GM19438 (cell line): ENCODE data around the gene GBE1.

ENCODE experiments used
- ATAC-seq: cut with Tn5 transposase; IDR thresholded peaks from one replicate; pipeline ENCODE4 v1.9.1; 2021; ENCODE audit warnings: low read depth; ENCODE audit not compliant: unreplicated experiment

The GBE1 gene

DNA sequence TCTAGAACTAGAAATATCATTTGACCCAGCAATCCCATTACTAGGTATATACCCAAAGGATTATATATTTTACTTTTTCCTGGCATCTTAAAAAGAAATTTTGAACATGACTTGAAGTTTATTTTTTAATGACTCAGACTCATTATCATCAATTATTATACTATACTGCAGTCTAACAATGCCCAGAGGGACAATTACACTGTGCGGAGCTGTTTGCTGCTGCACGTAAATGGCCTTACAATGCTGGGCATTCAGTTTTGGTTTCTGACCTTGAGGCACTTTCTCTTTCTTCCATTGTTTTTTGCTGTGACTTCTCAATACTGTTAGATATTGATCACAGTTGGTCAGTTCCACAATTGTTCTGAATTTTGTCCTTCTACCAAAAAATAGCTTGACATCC is 128.8 kb downstream of the GBE1 start:
- ATAC-seq = no peak

DNA sequence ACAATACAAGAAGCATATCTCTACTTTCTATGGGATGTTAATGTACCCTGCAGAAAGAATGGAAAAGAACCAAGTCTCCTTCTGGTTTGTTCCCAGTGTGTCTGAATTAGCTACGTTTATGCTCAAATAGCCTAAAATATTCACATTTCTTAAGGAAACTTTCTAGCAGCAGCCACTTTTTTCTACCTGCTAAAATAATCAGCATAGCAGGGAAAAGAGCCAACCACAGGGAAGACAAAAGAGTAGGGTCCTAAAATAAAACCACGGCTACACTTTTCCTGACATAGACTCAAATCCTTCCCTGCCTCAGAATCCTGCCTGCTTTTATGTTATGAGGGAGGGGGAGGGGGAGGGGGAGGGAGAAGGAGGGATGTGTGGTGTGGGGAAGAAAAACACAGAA is 136.7 kb downstream of the GBE1 start:
- ATAC-seq = no peak

DNA sequence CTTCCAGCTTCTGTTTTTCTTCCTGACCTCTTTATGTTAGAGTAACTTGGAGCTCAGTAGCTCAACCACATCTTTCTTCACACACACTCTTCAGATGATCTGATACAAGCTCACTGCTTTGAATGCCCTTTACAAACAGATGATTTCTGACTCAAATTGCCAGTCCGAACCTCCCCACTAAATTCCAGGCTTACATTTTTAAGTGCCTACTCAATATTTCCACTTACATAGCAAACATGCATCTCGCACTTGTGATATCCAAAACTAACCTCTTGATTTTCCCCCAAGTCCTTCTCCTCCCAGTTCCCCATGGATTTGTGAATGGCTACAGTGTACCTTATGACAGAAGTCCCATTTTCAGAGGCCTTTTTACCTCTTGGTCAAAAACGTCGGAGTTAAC is 139.1 kb downstream of the GBE1 start:
- ATAC-seq = no peak

- ATAC-seq = no peak
Observed at GRCh38 chr3:81621277-81621676, 140.2 kb downstream of the GBE1 start.

DNA sequence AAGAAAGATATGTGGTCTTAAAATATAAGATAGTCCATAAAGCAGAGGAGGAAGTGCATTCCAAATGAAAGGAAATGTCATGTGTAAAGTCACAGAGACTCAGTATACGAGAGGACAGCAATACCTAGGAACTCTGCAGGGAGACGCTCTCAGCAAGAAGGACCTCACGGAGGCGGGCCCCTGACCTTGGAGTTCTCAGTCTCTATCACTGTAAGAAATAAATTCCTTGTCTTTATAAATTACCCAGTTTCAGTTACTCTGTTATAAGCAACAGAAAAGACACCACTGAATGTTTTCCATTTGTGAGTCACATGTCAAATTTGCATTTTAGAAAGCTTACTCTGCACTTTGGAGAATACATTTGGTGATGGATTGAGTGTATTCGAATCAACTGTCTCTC is 140.6 kb downstream of the GBE1 start:
- no peak for ATAC-seq

DNA sequence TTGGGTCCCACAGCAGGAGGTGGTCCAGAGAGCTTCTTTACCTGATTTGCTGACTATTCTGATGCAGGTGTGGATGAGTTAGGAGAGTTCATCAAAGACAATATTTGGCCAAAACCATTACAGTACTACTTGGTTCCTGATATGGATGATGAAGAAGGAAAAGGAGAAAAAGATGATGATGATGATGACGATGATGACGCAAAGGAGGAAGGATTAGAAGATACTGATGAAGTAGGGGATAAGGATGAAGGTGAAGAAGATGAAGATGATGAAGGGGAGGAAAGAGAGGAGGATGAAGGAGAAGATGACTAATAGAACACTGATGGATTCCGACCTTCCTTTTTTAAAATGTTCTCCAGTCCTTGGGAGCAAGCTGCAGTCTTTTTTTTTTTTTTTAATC is 148.7 kb downstream of the GBE1 start:
- no peak for ATAC-seq

DNA sequence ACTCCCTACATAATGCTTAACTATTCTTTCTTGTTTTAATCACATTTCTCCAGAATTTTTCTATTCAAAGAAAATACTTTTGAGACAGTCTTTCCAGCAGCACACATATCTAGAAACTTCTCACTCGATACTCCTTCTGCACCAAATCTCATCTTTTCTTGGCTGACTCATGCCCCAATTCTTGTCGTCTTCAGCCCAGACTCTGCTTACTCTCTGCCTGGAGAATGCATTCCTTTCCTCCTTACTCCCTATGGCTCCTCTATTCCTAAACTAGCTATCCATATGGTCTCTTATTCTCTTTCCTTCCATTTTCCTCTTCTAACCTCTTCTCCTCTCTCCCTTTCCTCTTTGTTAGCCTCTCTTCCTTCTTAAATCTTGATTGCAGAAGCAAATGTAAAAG is 158.7 kb downstream of the GBE1 start:
- ATAC-seq = no peak

DNA sequence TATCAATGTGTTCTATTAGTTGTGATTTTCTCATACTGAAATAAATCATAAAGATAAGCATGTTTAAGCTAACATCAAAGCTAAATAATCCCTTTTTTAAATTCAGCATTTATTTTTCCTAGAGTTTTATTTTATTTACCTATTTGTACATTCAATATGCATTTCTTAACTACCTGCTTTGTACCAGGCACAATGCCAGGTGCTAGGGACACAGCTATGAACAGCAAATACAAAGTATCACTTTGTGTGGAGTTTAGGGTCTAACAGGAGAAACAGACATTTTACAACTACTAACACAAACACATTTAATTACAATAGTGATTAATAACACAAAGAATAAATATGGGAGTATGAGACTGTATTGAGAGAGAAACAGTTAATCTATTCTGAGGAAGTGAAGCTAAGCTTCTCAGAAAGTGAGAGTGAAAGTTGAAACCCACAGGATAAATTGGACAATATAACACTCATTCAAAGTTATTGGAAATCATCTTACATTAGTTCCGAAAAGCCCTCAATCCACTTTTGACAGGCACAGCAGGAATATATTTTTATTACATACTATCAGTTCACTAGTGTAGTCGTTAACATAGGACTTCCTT is 159.6 kb downstream of the GBE1 start:
- no peak for ATAC-seq

GRCh38 chr3:81592101-81592500 is 169.3 kb downstream of the GBE1 start:
- ATAC-seq = no peak

GRCh38 chr3:81585937-81586336 is 175.5 kb downstream of the GBE1 start:
- no peak for ATAC-seq

DNA sequence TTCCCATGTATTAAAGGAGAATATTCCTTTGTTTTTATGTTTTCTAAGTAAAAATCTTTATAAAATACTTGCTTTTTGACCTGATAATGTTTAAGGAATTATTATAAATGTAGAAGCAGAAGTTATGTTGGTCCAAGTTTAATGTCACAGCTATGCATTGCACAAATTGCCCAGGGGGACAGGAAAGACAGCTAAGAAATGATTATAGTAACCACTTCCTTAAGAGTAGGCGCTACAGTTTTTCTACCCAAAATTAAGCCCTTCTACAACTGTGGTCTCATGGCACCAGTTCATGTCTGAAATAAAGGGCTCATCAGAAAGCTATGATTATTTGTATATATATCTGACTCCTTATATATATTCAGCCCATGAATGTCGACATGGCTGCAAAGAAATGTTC is 176.4 kb downstream of the GBE1 start:
- no peak for ATAC-seq

DNA sequence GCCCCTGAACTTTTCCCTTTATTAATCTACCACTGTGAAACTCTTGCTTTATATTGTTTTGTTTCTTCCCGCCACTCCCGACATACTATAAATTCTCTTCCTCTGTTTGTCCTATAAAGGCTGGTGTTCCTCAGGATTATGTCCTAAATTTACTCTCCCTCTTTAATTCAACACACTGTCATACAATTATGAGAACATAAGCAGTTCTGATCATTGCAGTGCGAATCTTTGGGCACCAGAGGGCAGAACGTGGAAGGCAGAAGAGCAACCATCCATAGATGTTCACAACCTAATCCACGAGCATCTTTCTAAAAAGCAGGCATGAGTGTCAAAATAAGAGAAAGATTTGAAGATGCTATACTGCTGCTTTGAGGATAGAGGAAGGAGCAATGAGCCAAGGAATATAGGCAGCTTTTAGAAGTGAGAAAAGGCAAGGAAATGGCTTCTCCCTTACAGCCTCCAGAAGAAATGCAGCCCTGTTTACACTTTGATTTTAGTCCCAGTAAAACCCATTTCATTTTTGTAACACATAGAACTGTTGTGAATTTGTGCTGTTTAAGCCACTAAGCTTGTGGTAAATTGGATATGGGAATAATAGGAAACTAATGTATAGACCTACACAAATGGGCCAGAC is 179.4 kb downstream of the GBE1 start:
- ATAC-seq = peak; percentile 83

DNA sequence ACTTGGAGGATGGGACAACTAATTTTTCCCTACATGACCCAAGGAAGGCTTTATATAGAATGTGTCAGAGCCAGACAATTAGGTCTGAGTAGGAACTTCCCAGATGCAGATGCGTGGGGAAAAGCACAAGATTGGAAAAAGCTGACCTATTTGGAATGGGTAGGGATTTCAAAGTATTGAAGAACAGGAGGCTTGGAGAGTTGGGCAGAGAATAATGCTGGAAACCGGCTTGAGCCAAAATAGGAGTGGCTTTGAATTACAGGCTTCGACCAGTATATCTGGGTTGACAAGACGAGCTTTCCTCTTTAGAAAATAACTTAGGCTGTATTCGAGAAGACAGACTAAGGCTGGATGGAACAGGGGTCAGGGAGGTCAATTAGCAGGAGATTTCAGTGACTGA is 181.1 kb downstream of the GBE1 start:
- ATAC-seq = no peak

DNA sequence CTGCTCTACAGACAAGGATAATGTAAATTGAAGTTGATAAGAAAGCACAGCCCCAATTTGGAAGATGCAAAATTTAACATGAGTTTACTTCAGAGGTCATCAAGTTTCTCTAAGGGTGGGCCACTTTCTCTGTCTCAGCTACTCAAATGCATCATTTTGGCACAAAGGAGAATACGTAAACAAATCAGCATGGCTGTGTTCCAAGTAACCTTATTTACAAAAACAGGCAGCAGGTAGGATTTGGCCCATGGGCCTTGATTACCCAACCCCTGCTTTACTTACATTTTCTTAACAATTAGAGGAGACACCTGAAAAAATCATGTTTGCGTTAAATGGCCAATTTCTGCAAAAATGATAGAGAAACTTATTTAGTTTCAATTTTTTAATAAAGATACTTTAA is 181.7 kb downstream of the GBE1 start:
- no peak for ATAC-seq

DNA sequence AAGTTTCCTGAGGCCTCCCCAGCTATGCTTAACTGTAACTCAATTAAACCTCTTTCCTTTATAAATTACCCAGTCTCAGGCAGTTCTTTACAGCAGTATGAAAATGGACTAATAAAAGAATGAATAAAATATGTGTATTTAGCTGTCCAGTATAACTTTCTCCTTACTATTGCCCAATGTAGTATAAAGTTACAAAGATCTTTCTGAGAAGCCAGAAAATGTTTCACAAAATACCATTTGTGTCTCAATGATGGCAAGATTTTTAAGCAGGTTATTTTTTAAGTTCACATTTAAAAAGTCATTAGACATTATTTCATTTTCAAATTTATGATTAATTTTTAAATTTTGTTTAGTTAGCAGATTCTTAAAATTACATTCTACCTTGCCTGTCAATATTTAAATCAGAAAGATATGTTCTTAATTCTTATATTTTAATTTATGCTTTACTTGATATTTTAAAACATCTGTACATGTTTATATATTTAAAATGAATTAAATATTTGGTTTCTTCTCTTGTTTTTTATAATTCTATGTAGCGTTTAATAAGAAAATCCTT is 189.2 kb downstream of the GBE1 start:
- ATAC-seq = no peak

GRCh38 chr3:81568378-81568777 is 193.1 kb downstream of the GBE1 start:
- ATAC-seq = no peak

DNA sequence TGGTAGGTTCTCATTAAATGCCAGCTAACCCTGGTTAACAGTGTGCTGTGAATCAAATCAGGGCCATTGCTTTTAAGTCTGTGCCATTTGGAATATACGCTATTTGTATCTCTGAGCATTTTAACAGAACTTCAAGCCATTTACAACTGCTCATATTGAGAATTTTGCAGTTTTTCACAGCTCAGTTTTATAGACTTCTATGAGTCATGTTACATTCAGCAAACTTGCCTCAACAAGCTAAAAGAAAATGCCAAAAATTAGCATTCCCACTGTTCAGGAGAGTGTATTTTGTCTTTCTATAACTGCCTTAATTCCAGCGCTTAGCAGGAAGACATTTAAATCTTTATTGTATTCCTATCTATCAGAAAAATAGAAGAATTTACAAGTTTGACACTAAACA is 196.4 kb downstream of the GBE1 start:
- no peak for ATAC-seq

DNA sequence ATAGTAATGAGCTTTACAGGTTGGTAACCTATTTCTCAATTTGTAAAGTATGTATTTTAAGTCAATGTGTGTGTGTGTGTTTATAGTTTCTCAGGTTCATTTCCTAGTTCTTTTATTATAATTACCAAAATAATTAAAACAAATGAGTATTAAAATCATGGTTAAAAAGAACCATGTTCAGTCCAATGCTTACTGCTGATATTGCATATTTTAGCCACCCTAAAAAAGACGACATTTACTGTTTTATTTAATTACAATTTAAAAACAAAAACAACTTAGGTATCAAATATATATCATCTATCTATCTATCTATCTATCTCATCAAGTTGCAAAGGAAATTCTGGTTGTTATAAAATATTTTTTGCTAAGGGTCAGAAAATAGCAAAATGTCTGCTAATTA is 203.3 kb downstream of the GBE1 start:
- no peak for ATAC-seq

GRCh38 chr3:81554801-81555200 is 206.6 kb downstream of the GBE1 start:
- ATAC-seq = no peak

DNA sequence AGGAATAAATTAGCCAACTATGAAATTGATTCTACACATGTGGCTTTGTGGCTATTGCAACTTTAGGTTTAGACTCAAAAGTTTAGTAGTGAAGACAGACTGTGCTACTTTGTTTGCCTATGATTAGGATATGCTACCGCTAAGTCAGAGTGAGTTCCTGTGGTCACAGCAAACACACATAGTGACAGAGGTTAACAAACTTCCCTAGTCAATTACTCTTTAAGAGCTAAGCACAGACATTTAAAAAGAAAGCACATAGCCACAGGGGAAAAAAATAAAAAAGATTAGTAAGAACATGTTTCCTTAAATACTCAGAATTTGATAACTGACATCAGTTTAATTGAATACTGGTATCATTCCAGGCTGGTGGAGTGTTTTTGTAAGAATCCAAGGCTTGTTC is 207.1 kb downstream of the GBE1 start:
- ATAC-seq = no peak

GRCh38 chr3:81550415-81550814 is 211.0 kb downstream of the GBE1 start:
- ATAC-seq = no peak

GRCh38 chr3:81549831-81550230 is 211.6 kb downstream of the GBE1 start:
- ATAC-seq = no peak

- ATAC-seq = no peak
Observed at GRCh38 chr3:81549388-81549787, 212.1 kb downstream of the GBE1 start.
